ENCODE results near the gene IFIT3. TPM values are rescaled to one million over a fixed set of nuclear protein-coding genes. Genes with fewer than 3 reads are reported as not detected.
"Not testable (repeated sequence)": the region's sequence is repeated elsewhere in the genome, so short reads cannot be mapped to it uniquely, and the experiment has no call there.

Gene IFIT3
- total and polyA plus RNA-seq, 2 experiments from 2014 or later, result 0.42 to 0.52 TPM

DNA sequence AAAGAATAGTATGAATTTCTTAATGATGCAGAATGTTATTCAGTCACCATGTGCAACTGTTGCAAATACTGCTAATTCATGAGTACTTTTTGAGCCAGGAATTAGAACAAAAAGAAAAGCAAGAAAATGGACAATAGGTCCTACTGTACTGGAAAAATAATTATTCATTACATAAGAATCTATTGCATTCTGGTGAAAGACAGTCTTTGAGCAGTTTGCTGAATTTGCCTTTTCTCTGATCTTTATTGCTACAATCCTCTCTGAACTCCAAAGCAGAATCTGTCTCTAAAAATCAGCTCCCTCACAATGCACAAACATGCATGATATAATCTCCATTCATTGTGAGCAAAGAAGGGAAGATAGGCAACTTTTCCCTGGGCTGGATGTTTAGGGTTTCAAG is 13.1 kb upstream of the IFIT3 start (continued):
- no peak for TF ChIP-seq ZNF462 (CRISPR knock-in tag; IDR thresholded peaks at IDR 0.05)

DNA sequence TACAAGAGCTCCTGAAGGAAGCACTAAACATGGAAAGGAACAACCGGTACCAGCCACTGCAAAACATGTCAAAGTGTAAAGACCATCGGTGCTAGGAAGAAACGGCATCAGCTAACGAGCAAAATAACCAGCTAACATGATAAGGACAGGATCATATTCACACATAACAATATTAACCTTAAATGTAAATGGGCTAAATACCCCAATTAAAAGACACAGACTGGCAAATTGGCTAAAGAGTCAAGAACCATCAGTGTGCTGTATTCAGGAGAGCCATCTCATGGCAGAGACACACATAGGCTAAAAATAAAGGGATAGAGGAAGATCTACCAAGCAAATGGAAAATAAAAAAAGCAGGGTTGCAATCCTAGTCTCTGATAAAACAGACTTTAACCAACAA is 9.8 kb upstream of the IFIT3 start:
- ATAC-seq; H3K4me3 ChIP-seq; H3F3A ChIP-seq (replicated peaks; ENCODE audit: low read depth); DNase-seq (ENCODE audit: low spot score); H3K27ac ChIP-seq (ENCODE audit: low read depth); H3K36me3 Mint-ChIP-seq (ENCODE audit: low read depth); H3K36me3 ChIP-seq (ENCODE audit: insufficient read depth); H3K4me2 ChIP-seq; H3K27me3 ChIP-seq (ENCODE audit: insufficient read depth); H3K9me2 ChIP-seq (ENCODE audit: insufficient read depth); H3K27me3 Mint-ChIP-seq (ENCODE audit: insufficient read depth, low read depth, poor library complexity); H2AFZ ChIP-seq; H3K79me2 ChIP-seq (replicated peaks; ENCODE audit: insufficient read depth); H3K27ac Mint-ChIP-seq; H3K4me1 Mint-ChIP-seq; H3K4me3 Mint-ChIP-seq; H4K20me1 ChIP-seq (replicated peaks; ENCODE audit: insufficient read depth); H3K4me1 ChIP-seq (ENCODE audit: insufficient read depth): not testable (repeated sequence)
- peaks cover 10% of the 10 kb centered on the region; the same call in 2 of the 3 replicates for H3K9me3 Mint-ChIP-seq

- H3F3A ChIP-seq (replicated peaks; ENCODE audit: low read depth); ATAC-seq; DNase-seq (ENCODE audit: low spot score); H3K4me3 Mint-ChIP-seq; H3K36me3 ChIP-seq (ENCODE audit: insufficient read depth); H3K36me3 Mint-ChIP-seq (ENCODE audit: low read depth); H3K9me2 ChIP-seq (ENCODE audit: insufficient read depth); H4K20me1 ChIP-seq (replicated peaks; ENCODE audit: insufficient read depth); H3K4me3 ChIP-seq; H3K9me3 Mint-ChIP-seq; H3K4me2 ChIP-seq; H3K27me3 ChIP-seq (ENCODE audit: insufficient read depth); H3K27ac Mint-ChIP-seq; H2AFZ ChIP-seq; H3K27ac ChIP-seq (ENCODE audit: low read depth); H3K79me2 ChIP-seq (replicated peaks; ENCODE audit: insufficient read depth); H3K27me3 Mint-ChIP-seq (ENCODE audit: insufficient read depth, low read depth, poor library complexity): not testable (repeated sequence)
- H3K4me1 Mint-ChIP-seq, result peaks cover 30% of the 10 kb centered on the region
- H3K4me1 ChIP-seq (ENCODE audit: insufficient read depth), result peaks cover 16% of the 10 kb centered on the region
Measured at GRCh38 chr10:89325081-89325480, 2.7 kb upstream of the IFIT3 start.

- peaks cover 30% of the 10 kb centered on the region for H3K4me1 Mint-ChIP-seq
- not testable (repeated sequence) for H3K27ac Mint-ChIP-seq; H3K27me3 ChIP-seq (ENCODE audit: insufficient read depth); H3K9me3 Mint-ChIP-seq; H2AFZ ChIP-seq; H3K9me2 ChIP-seq (ENCODE audit: insufficient read depth); DNase-seq (ENCODE audit: low spot score); H3K4me3 Mint-ChIP-seq; H3K79me2 ChIP-seq (replicated peaks; ENCODE audit: insufficient read depth); H3F3A ChIP-seq (replicated peaks; ENCODE audit: low read depth); H3K27me3 Mint-ChIP-seq (ENCODE audit: insufficient read depth, low read depth, poor library complexity); H3K36me3 ChIP-seq (ENCODE audit: insufficient read depth); H3K36me3 Mint-ChIP-seq (ENCODE audit: low read depth); ATAC-seq; H3K4me3 ChIP-seq; H4K20me1 ChIP-seq (replicated peaks; ENCODE audit: insufficient read depth); H3K4me2 ChIP-seq
- Histone ChIP-seq H3K4me1 (ENCODE audit: insufficient read depth) (peaks cover 16% of the 10 kb centered on the region), H3K27ac (ENCODE audit: low read depth) (0 out of 2 replicates have a peak overlapping the region, but pooled peaks have one; percentile 29)
Measured at GRCh38 chr10:89325856-89326255, 1.9 kb upstream of the IFIT3 start.

All from GM23338 (cell line).